Jurkat, Clone E6-1 (cell line): ENCODE data around the gene RAB1B.
"Not testable (repeated sequence)": the region's sequence is repeated elsewhere in the genome, so short reads cannot be mapped to it uniquely, and the experiment has no call there.

Experiments
- DNase-seq: peaks from one replicate; pipeline ENCODE4 v3.0.0-alpha.2; 2011; ENCODE audit warnings: low read depth, low spot score
- H3K4me3 ChIP-seq: 2 replicates; pipeline ENCODE4 v1.5.1; 2011; ENCODE audit warnings: mild to moderate bottlenecking, low read length, control low read depth, moderate library complexity

Gene RAB1B

DNA sequence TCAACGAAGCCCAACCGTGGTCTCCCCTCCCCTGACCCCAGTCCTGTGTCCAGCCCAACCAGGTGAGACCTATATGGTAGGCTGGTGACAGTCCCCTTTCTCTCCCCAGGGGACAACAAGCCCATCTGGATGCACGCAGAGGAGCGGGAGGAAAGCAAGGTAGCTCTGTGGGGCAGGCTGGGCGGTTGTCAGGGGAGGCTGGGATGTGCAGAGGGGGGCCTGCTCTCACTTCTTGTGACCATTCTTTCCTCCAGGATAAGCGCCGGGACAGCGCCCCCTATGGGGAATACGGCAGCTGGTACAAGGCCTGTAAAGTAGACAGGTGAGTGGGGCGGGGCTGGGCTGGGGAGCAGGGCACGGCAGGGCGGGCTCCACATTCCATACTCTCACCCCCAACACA, 3.5 kb upstream of the RAB1B start:
- H3K4me3 ChIP-seq: no peak overlapping the region
- DNase-seq: no peak

DNA sequence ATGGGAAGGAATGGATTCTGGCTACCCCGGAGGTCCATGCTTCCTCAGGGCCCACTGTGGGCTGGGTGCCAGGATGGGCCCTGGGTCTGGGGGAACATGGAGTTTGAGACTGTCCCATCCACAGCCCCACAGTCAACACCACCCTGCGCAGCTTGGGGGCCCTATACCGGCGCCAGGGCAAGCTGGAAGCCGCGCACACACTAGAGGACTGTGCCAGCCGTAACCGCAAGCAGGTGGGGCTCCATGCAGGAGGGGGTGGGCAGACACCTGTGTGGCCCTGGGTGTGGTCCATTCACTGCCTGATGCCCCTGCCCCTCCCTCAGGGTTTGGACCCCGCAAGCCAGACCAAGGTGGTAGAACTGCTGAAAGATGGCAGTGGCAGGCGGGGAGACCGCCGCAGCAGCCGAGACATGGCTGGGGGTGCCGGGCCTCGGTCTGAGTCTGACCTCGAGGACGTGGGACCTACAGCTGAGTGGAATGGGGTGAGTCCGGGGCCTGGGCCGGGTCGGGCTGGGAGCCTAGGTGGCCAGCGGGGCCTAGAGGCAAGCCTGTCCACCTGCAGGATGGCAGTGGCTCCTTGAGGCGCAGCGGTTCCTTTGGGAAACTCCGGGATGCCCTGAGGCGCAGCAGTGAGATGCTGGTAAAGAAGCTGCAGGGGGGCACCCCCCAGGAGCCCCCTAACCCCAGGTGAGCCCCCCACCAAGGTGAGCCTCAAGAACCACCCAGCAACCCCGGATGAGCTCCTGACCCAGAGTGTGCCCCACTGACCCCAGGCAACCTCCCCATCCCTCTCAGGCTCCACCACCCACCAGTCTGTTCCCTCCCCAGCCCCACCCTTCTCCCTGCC, 2.7 kb upstream of the RAB1B start:
- no peak for DNase-seq
- H3K4me3 ChIP-seq: no peak overlapping the region

DNA sequence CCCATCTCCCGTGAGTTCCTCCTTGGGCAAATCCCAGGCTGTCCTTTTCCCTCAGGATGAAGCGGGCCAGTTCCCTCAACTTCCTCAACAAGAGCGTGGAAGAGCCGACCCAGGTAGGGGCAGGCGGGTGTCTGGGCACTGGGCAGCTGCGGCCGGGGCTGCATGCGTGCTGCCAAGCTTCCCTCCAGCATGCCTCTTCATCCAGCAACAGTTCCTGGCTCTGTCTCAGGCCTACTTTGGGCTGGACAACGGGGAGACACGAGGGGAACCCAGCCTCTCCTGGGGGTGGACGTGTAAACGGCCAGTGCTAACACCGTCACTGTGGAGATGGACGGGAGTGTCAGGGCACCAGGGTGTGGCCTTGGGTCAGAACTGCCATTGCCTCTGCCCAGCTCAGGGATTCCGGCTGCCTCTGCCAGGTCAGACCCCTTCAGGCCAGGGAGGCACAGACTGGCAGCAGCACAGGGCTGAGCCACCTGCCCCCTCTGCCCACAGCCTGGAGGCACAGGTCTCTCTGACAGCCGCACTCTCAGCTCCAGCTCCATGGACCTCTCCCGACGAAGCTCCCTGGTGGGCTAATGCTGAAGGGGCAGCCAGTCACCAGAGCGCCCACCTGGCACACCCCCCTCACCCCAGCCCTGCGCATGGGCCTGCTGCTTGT, 1.9 kb upstream of the RAB1B start:
- no peak for DNase-seq
- H3K4me3 ChIP-seq: no peak overlapping the region

DNA sequence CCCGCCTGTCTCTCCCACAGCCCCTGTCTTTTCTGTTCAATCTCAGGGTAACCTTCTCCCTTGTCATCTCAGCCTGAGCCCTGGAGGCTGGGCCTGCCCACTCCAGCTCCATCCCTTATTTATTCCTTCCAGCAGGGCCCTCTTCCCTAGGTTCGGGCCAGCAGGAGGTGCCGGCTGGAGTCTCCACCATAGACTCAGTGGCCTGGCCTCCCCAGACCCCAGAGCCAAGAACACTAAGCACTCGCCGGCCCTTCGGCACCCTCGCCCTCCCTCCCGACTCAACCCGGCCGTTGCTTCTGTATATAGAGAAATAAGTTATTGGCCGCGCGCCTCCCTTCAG, 1.4 kb upstream of the RAB1B start:
- H3K4me3 ChIP-seq: no peak overlapping the region

DNA sequence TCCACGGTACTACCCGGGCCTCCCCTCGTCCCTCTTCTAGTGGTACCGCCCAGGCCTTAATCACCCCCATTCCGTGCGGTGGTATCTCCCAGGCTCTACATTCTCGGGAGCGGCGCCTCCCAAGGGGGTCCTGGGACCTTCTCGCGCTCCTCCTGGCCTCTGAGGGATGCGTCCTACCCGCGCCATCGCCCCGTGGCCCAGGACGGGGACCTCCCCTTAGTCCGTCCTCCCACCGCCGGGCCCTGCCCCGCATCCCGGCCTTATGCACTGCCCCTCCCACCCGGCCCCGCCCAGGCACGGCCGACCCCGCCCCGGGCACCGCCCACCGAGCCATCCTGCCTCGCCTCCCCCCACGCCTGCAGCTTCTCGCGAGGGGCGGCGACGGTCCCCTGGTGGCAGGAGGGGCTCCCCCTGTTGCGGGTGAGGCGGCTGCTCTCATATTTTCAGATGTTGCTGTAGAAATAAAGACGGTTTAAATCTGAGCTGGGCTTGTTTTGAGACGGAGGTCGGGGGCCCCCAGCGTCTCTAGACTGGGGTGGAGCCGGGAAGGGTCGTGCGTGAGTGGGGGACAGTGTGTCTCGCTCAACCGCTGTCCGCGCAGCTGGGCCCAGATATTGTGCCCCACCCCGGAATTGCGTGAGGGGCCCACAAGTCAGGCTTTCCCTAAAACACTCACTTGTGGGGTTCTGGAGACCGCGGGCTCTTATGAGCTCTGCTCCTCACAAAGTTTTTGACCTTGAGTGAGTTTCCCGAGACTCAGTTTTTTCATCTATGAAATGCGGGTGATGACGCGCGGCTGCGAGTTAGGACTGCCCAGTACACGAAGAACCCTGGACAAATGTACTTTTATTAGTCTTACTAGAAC, 828 bp upstream of the RAB1B start:
- H3K4me3 ChIP-seq: peak overlapping the region; percentile 97
- peak; percentile 76 for DNase-seq

More for the DNA sequence above, 1.4 kb upstream of the RAB1B start:
- no peak for DNase-seq

GRCh38 chr11:66268952-66269905, 790 bp downstream of the RAB1B start:
- no peak for DNase-seq

DNA sequence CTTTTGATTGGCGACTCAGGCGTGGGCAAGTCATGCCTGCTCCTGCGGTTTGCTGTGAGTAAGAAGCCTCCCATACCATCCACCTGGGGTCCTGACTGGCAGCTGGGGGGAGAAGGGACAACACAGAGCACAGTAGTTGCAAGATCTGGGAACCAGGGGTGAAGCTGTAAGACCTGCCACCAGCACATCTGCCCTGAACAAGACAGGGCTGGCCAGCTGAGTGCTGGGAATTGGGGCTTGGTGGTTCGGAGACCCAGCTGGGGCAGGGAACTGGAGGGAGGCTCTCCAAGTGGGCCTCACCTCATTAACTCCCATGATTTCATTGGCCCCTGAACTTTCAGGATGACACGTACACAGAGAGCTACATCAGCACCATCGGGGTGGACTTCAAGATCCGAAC, 3.4 kb downstream of the RAB1B start:
- H3K4me3 ChIP-seq: no peak overlapping the region
- DNase-seq: no peak

More at GRCh38 chr11:66268952-66269905, 790 bp downstream of the RAB1B start:
- H3K4me3 ChIP-seq: peak overlapping the region; percentile 97

DNA sequence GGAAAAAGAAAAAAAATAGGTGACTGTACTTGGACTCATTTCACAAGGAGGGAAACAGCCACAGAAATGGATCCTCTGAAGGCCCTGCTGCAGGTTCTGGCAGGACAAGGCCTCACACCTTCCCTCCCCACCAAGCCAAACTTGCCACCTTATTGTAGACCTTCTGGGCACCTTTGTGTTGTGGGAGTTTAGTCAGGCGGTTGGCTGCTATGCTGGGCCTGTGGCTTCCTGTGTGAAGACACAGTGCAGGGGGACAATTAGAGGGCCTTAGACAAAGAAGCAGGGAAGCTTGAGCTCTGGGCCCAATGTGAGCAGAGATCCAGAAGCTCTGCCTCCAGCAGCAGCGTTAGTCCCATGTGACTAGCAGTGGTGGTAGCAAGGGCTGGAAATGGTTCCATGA, 4.2 kb downstream of the RAB1B start:
- DNase-seq: no peak
- no peak overlapping the region for H3K4me3 ChIP-seq

DNA sequence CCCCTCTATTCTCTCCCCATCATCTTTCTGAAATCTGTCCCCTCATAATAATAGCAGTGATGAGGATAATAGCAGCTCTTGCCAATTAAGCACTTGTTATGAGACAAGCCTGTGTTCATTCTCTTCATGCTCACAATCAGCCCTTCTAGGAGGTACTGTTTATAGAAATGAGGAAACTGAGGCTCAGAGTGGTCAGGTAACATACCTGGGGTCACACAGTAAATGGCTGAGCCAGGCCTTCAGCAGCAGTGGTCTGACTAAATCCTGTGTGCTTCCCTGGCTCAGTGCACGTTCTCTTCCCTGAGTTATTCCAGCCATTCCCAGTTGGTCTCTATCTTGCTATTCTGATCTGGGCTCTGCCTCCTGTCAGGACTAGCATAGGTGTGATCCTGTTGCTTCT, 5.8 kb downstream of the RAB1B start:
- no peak overlapping the region for H3K4me3 ChIP-seq
- DNase-seq: no peak

GRCh38 chr11:66275396-66275795, 7.0 kb downstream of the RAB1B start:
- no peak for DNase-seq
- no peak overlapping the region for H3K4me3 ChIP-seq

GRCh38 chr11:66275984-66276612, 7.7 kb downstream of the RAB1B start:
- no peak overlapping the region for H3K4me3 ChIP-seq
- no peak for DNase-seq

- DNase-seq, H3K4me3 ChIP-seq: not testable (repeated sequence)
These were observed 8.2 kb downstream of the RAB1B start for GRCh38 chr11:66276619-66277018.

GRCh38 chr11:66277064-66277463, 8.6 kb downstream of the RAB1B start:
- DNase-seq, H3K4me3 ChIP-seq: not testable (repeated sequence)

DNA sequence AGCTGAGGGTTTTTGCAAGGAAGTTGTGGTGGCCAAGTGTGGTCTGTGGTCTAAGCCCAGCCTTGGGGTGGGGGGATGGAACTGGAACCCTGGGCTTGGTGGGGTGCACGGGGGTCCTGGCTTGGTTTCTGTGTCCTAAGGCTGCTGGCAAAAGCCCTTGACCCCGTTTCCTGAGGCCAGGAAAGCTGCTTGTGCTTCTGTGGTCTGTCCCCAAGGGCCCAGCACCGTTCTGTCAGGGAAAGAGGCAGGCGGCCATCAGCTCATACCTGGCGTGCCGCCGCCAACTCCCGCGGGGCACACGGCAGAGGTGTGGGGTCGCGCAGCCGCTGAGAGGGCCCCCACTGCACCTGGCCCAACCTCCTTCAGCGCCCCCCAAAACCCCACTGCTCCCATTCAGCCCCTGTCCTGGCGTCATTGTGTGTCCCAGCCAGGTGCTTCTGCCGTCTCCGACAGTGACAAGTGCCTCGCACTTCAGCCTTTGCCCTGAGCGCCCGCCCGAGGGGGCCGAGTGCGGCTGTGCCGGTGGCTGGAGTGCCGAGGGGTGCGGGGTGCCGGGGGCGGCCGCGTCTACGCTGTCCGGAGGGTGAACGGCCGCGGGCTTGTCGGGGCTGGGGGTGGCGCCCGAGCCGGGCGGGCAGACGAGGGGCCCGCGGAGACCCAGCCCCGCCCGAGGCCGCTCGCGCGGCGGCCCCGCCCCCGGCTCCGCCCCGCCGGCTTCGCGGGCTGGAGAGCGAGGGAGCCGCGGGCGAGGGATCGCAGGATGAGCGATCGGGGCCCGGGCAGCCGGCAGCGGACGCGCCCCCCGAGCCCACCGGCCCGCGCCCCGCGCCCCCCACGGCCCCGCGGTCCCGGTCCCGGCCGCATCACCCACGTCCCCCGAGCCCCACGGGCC, 9.3 kb downstream of the RAB1B start, which contains the start of gene CNIH2:
Gene CNIH2 (plus strand): TSS at position 705 of the 892 bp plus-strand sequence. CDS start 282 bp downstream, outside the sequence.
- DNase-seq: no peak
- peak within 1 kb of the TSS; percentile 24 for H3K4me3 ChIP-seq

GRCh38 chr11:66278363-66279091, 10.1 kb downstream of the RAB1B start:
- no peak for DNase-seq
- H3K4me3 ChIP-seq: peak overlapping the region; percentile 24

DNA sequence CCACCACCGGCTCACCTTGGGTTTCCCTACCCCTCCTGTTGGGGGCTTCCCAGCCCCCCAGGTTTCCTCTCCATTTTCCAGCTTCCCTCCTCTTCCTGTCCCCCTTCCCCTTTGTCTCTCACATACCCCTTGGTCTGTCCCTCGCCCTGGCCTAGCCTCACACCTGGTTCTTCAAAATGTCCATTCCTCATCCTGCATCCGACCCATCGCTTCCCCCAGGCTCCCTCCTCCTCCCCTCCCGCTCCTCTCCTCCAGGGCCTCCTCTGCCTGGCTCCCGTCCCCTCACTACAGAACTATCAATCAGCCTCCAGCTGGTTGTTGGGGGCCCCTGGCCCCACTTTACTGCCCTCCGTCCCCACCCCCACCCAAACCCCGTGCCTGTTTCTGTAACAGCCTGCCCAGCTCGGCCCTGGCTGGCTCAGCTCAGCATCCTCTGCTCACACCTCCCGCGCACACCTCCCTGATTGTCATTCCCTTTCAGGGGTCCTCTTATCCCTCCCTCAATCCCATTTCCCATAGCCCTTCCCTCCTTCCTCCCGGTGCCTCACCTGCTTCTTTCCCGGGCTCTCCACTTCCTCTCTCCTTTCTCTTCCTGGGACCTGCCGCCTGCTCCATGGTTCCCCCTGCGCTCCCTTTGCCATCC, 10.8 kb downstream of the RAB1B start:
- no peak overlapping the region for H3K4me3 ChIP-seq
- no peak for DNase-seq
